Small intestine (tissue), 16 donors: ENCODE measurements around the gene GMPR. TPM values are rescaled to one million over a fixed set of nuclear protein-coding genes. Genes with fewer than 3 reads are reported as not detected.
A peak's percentile ranks its signal among the peaks of the same experiment; 100 is the strongest.

ENCODE experiments used
- DNase-seq, 2 donors: peaks; one replicate each; pipeline versions ENCODE4 v3.0.0 to v3.0.0-alpha.2; 2013
- FAIRE-seq: peaks from 2 replicates; lab custom pipeline; 2012; peaks lifted over from hg19 to GRCh38; lab: Jason Lieb, UNC
- H3K27ac ChIP-seq, 3 donors: one replicate each; pipeline ENCODE4 v1.5.1; 2013; ENCODE audit warnings: low read length in 2 of 3, mild to moderate bottlenecking in 2 of 3, control low read depth in 1 of 3, inconsistent platforms in 1 of 3, low read depth in 1 of 3, moderate library complexity in 1 of 3
- H3K27me3 ChIP-seq, 3 donors: one replicate each; pipeline ENCODE4 v1.6.1; 2013; ENCODE audit warnings: low read length in 3 of 3, inconsistent platforms in 1 of 3; ENCODE audit not compliant: control insufficient read depth in 3 of 3, insufficient read depth in 3 of 3
- H3K36me3 ChIP-seq, 3 donors: one replicate each; pipeline ENCODE4 v1.6.1; 2013; ENCODE audit warnings: low read length in 3 of 3, inconsistent platforms in 1 of 3, low read depth in 1 of 3, mild to moderate bottlenecking in 1 of 3, moderate library complexity in 1 of 3; ENCODE audit not compliant: control insufficient read depth in 3 of 3, insufficient read depth in 2 of 3
- H3K4me1 ChIP-seq, 3 donors: one replicate each; pipeline ENCODE4 v1.6.1; 2013; ENCODE audit warnings: low read length in 2 of 3, inconsistent platforms in 1 of 3, low read depth in 1 of 3, mild to moderate bottlenecking in 1 of 3, moderate library complexity in 1 of 3; ENCODE audit not compliant: control insufficient read depth in 3 of 3, insufficient read depth in 2 of 3
- H3K4me3 ChIP-seq, 3 donors: one replicate each; pipeline ENCODE4 v1.5.1; 2013; ENCODE audit warnings: low read length in 3 of 3, control low read depth in 1 of 3, inconsistent platforms in 1 of 3, low read depth in 1 of 3, mild to moderate bottlenecking in 1 of 3, moderate library complexity in 1 of 3
- H3K9me3 ChIP-seq, 2 donors: one replicate each; pipeline ENCODE4 v1.6.1; 2013; ENCODE audit warnings: low read depth in 1 of 2, low read length in 1 of 2; ENCODE audit not compliant: control insufficient read depth in 2 of 2, insufficient read depth in 1 of 2
- WGBS, 3 donors: extraction: QIAGEN DNeasy Blood & Tissue Kit; methylation state at CpG; one replicate each; pipeline ENCODE4 v1.1.7; 2013; 5-methylcytosine and 5-hydroxymethylcytosine counted together
- long read RNA-seq, 10 donors: transcript quantifications; one replicate each; lab custom pipeline, GENCODE V29; 2026
- polyA plus RNA-seq, 4 donors: library from polyadenylated mRNA; stranded (reverse) in 3 of 4; unstranded in 1 of 4; fragments of 200-250 nt in 3 of 4; fragments of 120-200 nt in 1 of 4; gene quantifications; one replicate each; pipeline versions ENCODE4 v1.2.1 to v1.2.3, GENCODE V29; 2013
- donor health status: healthy with polysubstance abuse.
- donor health status: control.
- donor health status: control.
- donor health status: Bipolar disorder and iron deficiency.
- donor health status: healthy.

The GMPR gene
- 10 to 100 TPM in 2 of 4 donors, 1 to 10 TPM in 2; 1.5 to 14.1 (median 7.7) TPM for polyA plus RNA-seq
- long read RNA-seq, donor 1, partial matches to known transcripts = 0 of 1 reads
- long read RNA-seq, donor 1, other reads (novel, unspliced or antisense) = 0 of 1 reads
- long read RNA-seq, donor 2 = 0 reads
- long read RNA-seq, donor 3, partial matches to known transcripts = 0 of 1 reads
- long read RNA-seq, donor 3, other reads (novel, unspliced or antisense) = 0 of 1 reads
- long read RNA-seq, donor 4 = 0 reads
- long read RNA-seq, donor 5, partial matches to known transcripts = 0 of 1 reads
- long read RNA-seq, donor 5, other reads (novel, unspliced or antisense) = 0 of 1 reads
- long read RNA-seq, donor 6, partial matches to known transcripts = 0 of 1 reads
- long read RNA-seq, donor 6, other reads (novel, unspliced or antisense) = 0 of 1 reads
- long read RNA-seq, donor 7, transcript GMPR-202 (2 exons, 793 nt) = minor isoform, 34 of 94 reads
- long read RNA-seq, donor 7, transcript GMPR-201 (9 exons, 1,515 nt) = major isoform, 41 of 94 reads
- long read RNA-seq, donor 7, partial matches to known transcripts = 18 of 94 reads
- long read RNA-seq, donor 7, other reads (novel, unspliced or antisense) = 0 of 94 reads
- long read RNA-seq, donor 8, partial matches to known transcripts = 0 of 1 reads
- long read RNA-seq, donor 8, other reads (novel, unspliced or antisense) = 0 of 1 reads
- long read RNA-seq, donor 9 = 0 reads
- long read RNA-seq, donor 10, partial matches to known transcripts = 0 of 4 reads
- long read RNA-seq, donor 10, other reads (novel, unspliced or antisense) = 0 of 4 reads

DNA sequence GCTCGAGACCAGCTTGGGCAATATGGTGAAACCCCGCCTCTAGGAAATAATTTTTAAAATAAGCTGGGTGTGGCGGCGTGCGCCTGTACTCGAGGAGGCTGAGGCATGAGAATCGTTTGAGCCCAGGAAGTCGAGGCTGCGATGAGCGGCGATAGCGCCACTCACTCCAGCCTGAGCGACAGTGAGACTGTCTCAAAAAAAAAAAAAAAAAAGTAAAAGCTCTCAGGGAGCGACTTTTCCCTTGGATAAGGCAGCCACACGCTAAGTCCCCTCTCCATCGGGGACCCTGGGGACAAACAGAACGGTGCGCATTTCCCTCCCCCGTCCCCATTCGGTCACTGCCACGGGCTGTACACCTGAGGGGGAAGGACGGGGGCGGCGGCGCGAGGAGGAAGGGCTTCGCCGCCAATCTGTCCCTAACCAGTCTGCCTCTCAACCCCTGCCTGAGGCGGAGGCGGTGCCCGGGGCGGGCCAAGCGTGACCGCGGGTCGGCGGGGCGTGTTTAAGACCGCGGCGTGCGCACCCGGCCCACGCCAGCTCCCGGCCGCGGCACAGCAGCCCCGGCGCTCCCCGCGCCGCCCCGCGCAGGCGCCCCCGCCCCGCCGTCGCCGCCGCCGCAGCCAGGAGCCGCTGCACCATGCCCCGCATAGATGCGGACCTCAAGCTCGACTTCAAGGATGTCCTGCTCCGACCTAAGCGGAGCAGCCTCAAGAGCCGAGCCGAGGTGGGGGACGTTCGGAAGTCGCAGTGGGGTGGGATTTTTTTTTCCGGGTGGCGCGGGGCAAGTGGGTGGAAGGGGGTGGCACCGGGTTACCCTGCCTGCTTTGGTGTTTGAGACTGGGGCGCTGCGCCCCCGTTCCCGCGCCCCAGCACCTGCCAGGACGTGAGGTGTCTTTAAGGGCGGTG, at the start of gene GMPR:
GMPR (plus strand) TSS at position 531 of the 906 bp plus-strand sequence; CDS start at position 638, 107 bp downstream.
- peak within 1 kb of the TSS in 1 of 3 donors; percentile 13 for H3K27ac ChIP-seq
- peaks cover 0 to 16% (median 0%) of the 10 kb centered on the region in 3 donors for H3K27me3 ChIP-seq
- DNase-seq (peak; percentile 55 to 71), FAIRE-seq (no peak)
- H3K9me3 ChIP-seq = no peaks in the 10 kb centered on the region
- H3K4me3 ChIP-seq = peak within 1 kb of the TSS; percentile 42 to 62 (median 45)
- H3K36me3 ChIP-seq = no peaks in the 10 kb centered on the region
- peaks cover 0 to 13% (median 2%) of the 10 kb centered on the region in 3 donors for H3K4me1 ChIP-seq
- WGBS, 3 donors = 1 to 4% (median 3%) methylated on average over 54 to 84 of the region's 84 CpGs

DNA sequence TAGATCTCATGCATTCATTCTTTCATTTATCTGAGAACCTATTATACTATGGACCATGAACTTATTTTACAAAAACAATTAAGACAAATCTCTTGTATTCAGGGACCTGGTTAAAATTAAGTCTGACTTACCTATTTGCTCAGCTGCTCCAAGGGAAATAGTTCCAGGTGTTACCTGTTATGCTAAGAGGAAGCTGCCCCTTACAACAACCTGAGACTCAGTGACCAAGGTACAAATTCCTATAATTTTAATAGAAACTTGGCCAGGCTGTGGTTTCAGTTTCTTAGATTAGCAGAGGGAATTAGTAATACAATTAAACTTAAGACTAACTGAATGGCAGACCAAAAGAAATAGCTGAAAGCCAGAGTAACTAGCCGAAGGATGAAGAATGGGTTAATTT, 48.2 kb upstream of the GMPR start:
- no peak overlapping the region for H3K4me3 ChIP-seq
- H3K36me3 ChIP-seq = no peaks in the 10 kb centered on the region
- 3 to 52% (median 43%) methylated on average over 1 of the region's 1 CpG for WGBS, 3 donors

DNA sequence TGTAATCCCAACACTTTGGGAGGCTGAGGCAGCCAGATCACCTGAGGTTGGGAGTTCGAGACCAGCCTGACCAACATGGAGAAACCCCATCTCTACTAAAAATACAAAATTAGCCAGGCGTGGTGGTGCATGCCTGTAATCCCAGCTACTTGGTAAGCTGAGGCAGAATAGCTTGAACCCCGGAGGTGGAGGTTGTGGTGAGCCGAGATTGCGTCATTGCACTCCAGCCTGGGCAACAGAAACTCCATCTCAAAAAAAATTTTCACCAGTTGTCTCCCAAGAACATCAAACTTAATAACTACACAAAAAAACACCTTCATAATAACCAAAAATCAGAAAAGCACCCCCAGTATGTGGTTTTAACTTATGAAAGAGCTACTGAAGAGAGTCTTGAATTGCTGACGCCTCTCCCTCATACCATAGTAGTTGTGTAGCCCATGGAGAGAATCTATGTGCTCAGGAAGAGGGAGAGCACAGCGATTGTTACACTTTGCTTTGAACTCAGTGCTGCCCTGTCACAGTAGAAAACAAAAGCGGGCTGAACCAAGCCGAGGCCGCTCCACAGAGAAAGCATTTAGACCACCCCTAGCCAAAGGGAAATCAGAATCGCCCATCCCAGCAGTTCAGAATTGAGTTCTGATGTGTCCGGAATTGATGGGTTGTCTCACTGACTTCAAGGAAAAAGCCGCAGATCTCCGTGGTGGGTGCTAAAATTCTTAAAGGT, 42.0 kb upstream of the GMPR start:
- FAIRE-seq (no peak), DNase-seq (no peak)
- no peaks in the 10 kb centered on the region for H3K27me3 ChIP-seq
- H3K4me3 ChIP-seq = no peak overlapping the region
- H3K9me3 ChIP-seq = no peaks in the 10 kb centered on the region
- peaks cover 2 to 18% (median 3%) of the 10 kb centered on the region in 3 donors for H3K4me1 ChIP-seq
- no peaks in the 10 kb centered on the region for H3K36me3 ChIP-seq
- WGBS, 3 donors = 87 to 93% (median 93%) methylated on average over 14 of the region's 14 CpGs
- no peak overlapping the region for H3K27ac ChIP-seq

More for the DNA sequence above, 48.2 kb upstream of the GMPR start:
- H3K4me1 ChIP-seq = peaks cover 0 to 38% (median 0%) of the 10 kb centered on the region in 3 donors
- FAIRE-seq (peak; percentile 65), DNase-seq (peak; percentile 78 to 83)
- no peaks in the 10 kb centered on the region for H3K27me3 ChIP-seq
- H3K27ac ChIP-seq = peak overlapping the region in 1 of 3 donors; percentile 80
- peaks cover 0 to 8% of the 10 kb centered on the region in 2 donors for H3K9me3 ChIP-seq

GRCh38 chr6:16196984-16197546, 41.3 kb upstream of the GMPR start:
- Histone ChIP-seq H3K4me3 (no peak overlapping the region), H3K4me1 (peaks cover 2 to 20% (median 3%) of the 10 kb centered on the region in 3 donors), H3K36me3 (no peaks in the 10 kb centered on the region), H3K27ac (no peak overlapping the region), H3K27me3 (no peaks in the 10 kb centered on the region), H3K9me3 (no peaks in the 10 kb centered on the region)
- DNase-seq (no peak), FAIRE-seq (no peak)
- 79 to 88% (median 87%) methylated on average over 15 to 19 of the region's 19 CpGs for WGBS, 3 donors

DNA sequence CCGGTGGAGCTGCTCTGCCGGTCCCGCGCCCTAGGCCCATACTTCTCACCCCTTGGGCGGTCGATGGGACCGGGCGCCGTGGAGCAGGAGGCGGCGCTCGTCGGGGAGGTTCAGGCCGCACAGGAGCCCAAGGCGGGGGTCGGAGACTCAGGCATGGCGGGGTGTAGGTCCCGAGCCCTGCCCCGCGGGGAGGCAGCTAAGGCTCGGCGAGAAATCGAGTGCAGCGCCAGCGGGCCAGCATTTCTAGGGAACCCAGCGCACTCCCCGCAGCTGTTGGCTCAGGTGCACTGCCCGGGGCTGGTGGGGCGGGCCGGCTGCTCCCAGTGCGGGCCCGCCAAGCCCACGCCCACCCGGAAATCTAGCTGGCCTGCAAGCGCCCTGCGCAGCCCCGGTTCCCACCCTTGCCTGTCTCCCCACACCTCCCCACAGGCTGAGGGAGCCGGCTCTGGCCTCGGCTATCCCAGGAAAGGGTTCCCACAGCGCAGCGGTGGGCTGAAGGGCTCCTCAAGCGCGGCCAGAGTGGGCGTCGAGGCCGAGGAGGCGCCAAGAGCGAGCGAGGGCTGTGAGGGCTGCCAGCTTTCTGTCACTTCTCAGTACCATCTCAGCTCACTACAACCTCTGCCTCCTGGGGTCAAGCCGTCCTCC, 40.2 kb upstream of the GMPR start:
- H3K4me1 ChIP-seq = peaks cover 2 to 21% (median 3%) of the 10 kb centered on the region in 3 donors
- H3K9me3 ChIP-seq = no peaks in the 10 kb centered on the region
- WGBS, 3 donors = 92 to 95% (median 95%) methylated on average over 42 to 50 of the region's 50 CpGs
- H3K36me3 ChIP-seq = no peaks in the 10 kb centered on the region
- DNase-seq = no peak
- no peak overlapping the region for H3K27ac ChIP-seq
- no peak overlapping the region for H3K4me3 ChIP-seq
- no peak for FAIRE-seq
- H3K27me3 ChIP-seq = no peaks in the 10 kb centered on the region

DNA sequence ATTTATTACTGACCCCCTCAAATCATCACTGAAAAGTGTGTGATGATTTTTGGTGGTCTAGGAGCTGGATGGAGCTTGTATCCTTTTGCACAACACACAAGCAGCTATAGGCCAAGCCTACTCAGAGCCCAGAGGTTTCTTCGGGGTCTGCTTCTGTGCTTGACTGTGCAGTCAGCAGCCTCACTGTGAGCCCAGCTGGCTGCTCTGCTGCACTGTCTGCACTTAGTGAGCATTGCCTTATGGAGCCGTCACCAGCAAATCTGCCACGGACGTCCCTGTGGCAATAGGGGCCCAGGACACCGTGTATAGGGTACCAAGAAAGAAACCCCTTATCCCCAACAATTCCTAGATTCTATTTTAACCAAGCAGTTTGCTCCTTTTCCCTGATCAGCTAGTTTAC, 38.6 kb upstream of the GMPR start:
- no peaks in the 10 kb centered on the region for H3K9me3 ChIP-seq
- peaks cover 2 to 21% (median 3%) of the 10 kb centered on the region in 3 donors for H3K4me1 ChIP-seq
- no peak overlapping the region for H3K4me3 ChIP-seq
- no peaks in the 10 kb centered on the region for H3K36me3 ChIP-seq
- 41 to 56% (median 49%) methylated on average over 5 of the region's 5 CpGs for WGBS, 3 donors
- no peaks in the 10 kb centered on the region for H3K27me3 ChIP-seq
- no peak for DNase-seq
- no peak for FAIRE-seq
- no peak overlapping the region for H3K27ac ChIP-seq

- H3K4me3 ChIP-seq = no peak overlapping the region
- H3K27me3 ChIP-seq = no peaks in the 10 kb centered on the region
- H3K9me3 ChIP-seq = no peaks in the 10 kb centered on the region
- DNase-seq (peak; percentile 32 to 58), FAIRE-seq (no peak)
- H3K4me1 ChIP-seq = peaks cover 2 to 26% (median 3%) of the 10 kb centered on the region in 3 donors
- WGBS, 3 donors = 12 to 41% (median 31%) methylated on average over 18 of the region's 18 CpGs
- no peak overlapping the region for H3K27ac ChIP-seq
- no peaks in the 10 kb centered on the region for H3K36me3 ChIP-seq
Observed at GRCh38 chr6:16200321-16200883, 38.0 kb upstream of the GMPR start.
